HepG2 (cell line): ENCODE data around the gene ZNF474. TPM values are rescaled to one million over a fixed set of nuclear protein-coding genes. Genes with fewer than 3 reads are reported as not detected.

ENCODE experiments used
- ATAC-seq: fragments of 200-7000 bp; cut with Tn5 transposase; 3 replicates; pipeline ENCODE4 v1.9.1; 2020; ENCODE audit warnings: mild to moderate bottlenecking, moderate library complexity
- BruUV-seq: library from RNA; stranded (reverse); fragments of 400-500 nt; replicated peaks from 2 replicates; lab custom pipeline; 2021; lab: Mats Ljungman, UMichigan
- CTCF ChIA-PET: fragments of 300-600 bp; formaldehyde crosslinking; extraction: SDS; loops from one replicate; lab custom pipeline; 2021; ENCODE audit warnings: low total read pairs, inconsistent platforms, low intra/inter-chr PET ratio; lab: Yijun Ruan, JAX
- POLR2A ChIA-PET: fragments of 350-600 bp; sonication (Branson Sonifier 250); formaldehyde crosslinking; loops from one replicate; lab custom pipeline; 2020; ENCODE audit warnings: antibody characterized with exemption, inconsistent platforms; lab: Yijun Ruan, JAX
- DNase-seq: peaks from one replicate; pipeline ENCODE4 v3.0.0-alpha.2; 2015; ENCODE audit warnings: low spot score
- FAIRE-seq: peaks from 3 replicates; lab custom pipeline; 2011; peaks lifted over from hg19 to GRCh38; lab: Jason Lieb, UNC
- H2AFZ ChIP-seq: one replicate; pipeline ENCODE4 v1.6.1; 2011; ENCODE audit warnings: low read length, inconsistent platforms
- H3K27ac ChIP-seq: fragments of 300-600 bp; 3 replicates; pipeline ENCODE4 v1.8.0; 2011; ENCODE audit warnings: mixed run types, mild to moderate bottlenecking, mixed read lengths, low read length, inconsistent platforms; ENCODE audit not compliant: insufficient read depth; ENCODE audit errors: extremely low read length
- H3K27me3 ChIP-seq, 2 experiments: fragments of 200-600 bp in 1 of 2; 2 replicates in 1 of 2; 3 replicates in 1 of 2; pipeline versions ENCODE4 v1.6.0 to v1.8.0; 2011; ENCODE audit warnings: low read length in 2 of 2, mild to moderate bottlenecking in 2 of 2, moderate library complexity in 2 of 2, inconsistent platforms in 1 of 2; ENCODE audit not compliant: insufficient read depth in 2 of 2, control insufficient read depth in 1 of 2
- H3K36me3 ChIP-seq, 2 experiments: fragments of 200-600 bp in 1 of 2; replicated peaks in 1 of 2; 2 replicates in 1 of 2; 3 replicates in 1 of 2; pipeline versions ENCODE4 v1.5.1 to v1.8.0; 2011; ENCODE audit warnings: low read length in 2 of 2, inconsistent platforms in 1 of 2; ENCODE audit not compliant: insufficient read depth in 2 of 2, control insufficient read depth in 1 of 2
- H3K4me1 ChIP-seq: 2 replicates; pipeline ENCODE4 v1.5.1; 2012; ENCODE audit warnings: low read length, inconsistent platforms; ENCODE audit not compliant: insufficient read depth
- H3K4me2 ChIP-seq: 2 replicates; pipeline ENCODE4 v1.6.0; 2011; ENCODE audit warnings: low read depth, low read length, inconsistent platforms
- H3K4me3 ChIP-seq, 3 experiments: fragments of 200-600 bp in 1 of 3; sonication (generic), shearing (Covaris generic) in 1 of 3; replicated peaks in 1 of 3; 2 replicates each; pipeline ENCODE4 v1.5.1; 2011 to 2016; ENCODE audit warnings: low read length in 3 of 3, inconsistent platforms in 2 of 3, low read depth in 2 of 3, mild to moderate bottlenecking in 2 of 3, control low read depth in 1 of 3, mixed read lengths in 1 of 3; ENCODE audit not compliant: insufficient read depth in 1 of 3
- H3K79me2 ChIP-seq: one replicate; pipeline ENCODE4 v1.6.1; 2011; ENCODE audit warnings: low read length, inconsistent platforms; ENCODE audit not compliant: insufficient read depth
- H3K9ac ChIP-seq: 2 replicates; pipeline ENCODE4 v1.6.0; 2011; ENCODE audit warnings: mild to moderate bottlenecking, low read depth, low read length, inconsistent platforms; ENCODE audit not compliant: insufficient read depth
- H3K9me3 ChIP-seq: 2 replicates; pipeline ENCODE4 v1.5.1; 2012; ENCODE audit warnings: mild to moderate bottlenecking, low read length
- H4K20me1 ChIP-seq: 2 replicates; pipeline ENCODE4 v1.6.0; 2011; ENCODE audit warnings: inconsistent platforms, mild to moderate bottlenecking, low read length, moderate library complexity; ENCODE audit not compliant: insufficient read depth
- DMAP1 ChIP-seq: IDR thresholded peaks from 2 replicates; pipeline ENCODE4 v1.6.1; 2016
- FOXO1 ChIP-seq: sonication (generic); formaldehyde crosslinking; IDR thresholded peaks from 2 replicates; pipeline ENCODE4 v1.4.0; 2020; ENCODE audit warnings: missing genetic modification reagents
- KLF9 ChIP-seq: IDR thresholded peaks from 2 replicates; pipeline ENCODE4 v1.6.1; 2016; ENCODE audit warnings: low read depth
- MIER3 ChIP-seq: IDR thresholded peaks from 2 replicates; pipeline ENCODE4 v1.6.1; 2016; ENCODE audit warnings: missing compliant biosample characterization, borderline replicate concordance
- NR3C1 ChIP-seq: sonication (generic); formaldehyde crosslinking; IDR thresholded peaks from 2 replicates; pipeline ENCODE4 v1.4.0; 2020; ENCODE audit warnings: missing genetic modification reagents
- RFX3 ChIP-seq: IDR thresholded peaks from 2 replicates; pipeline ENCODE4 v1.6.1; 2016; ENCODE audit warnings: missing biosample characterization, missing genetic modification reagents
- SRSF9 ChIP-seq: fragments of 200-400 bp; formaldehyde crosslinking; IDR thresholded peaks from 2 replicates; pipeline ENCODE4 v1.6.1; 2018; ENCODE audit warnings: borderline replicate concordance, mild to moderate bottlenecking, low read depth, low read length; ENCODE audit not compliant: insufficient read depth, poor library complexity, severe bottlenecking
- TEAD2 ChIP-seq: sonication (generic); formaldehyde crosslinking; IDR thresholded peaks from 2 replicates; pipeline ENCODE4 v1.9.0; 2021; ENCODE audit warnings: missing genetic modification reagents
- TFDP2 ChIP-seq: sonication (generic); formaldehyde crosslinking; IDR thresholded peaks from 2 replicates; pipeline ENCODE4 v1.4.0; 2020; ENCODE audit warnings: missing genetic modification reagents
- ZC3H4 ChIP-seq: sonication (generic); formaldehyde crosslinking; IDR thresholded peaks from 2 replicates; pipeline ENCODE4 v1.4.0; 2020; ENCODE audit warnings: missing genetic modification reagents, borderline replicate concordance
- ZFX ChIP-seq: sonication (generic); formaldehyde crosslinking; IDR thresholded peaks from 2 replicates; pipeline ENCODE4 v1.4.0; 2020; ENCODE audit warnings: mild to moderate bottlenecking, low read depth, missing genetic modification reagents, moderate library complexity
- ZNF318 ChIP-seq: sonication (generic); formaldehyde crosslinking; IDR thresholded peaks from 2 replicates; pipeline ENCODE4 v1.4.0; 2020; ENCODE audit warnings: mild to moderate bottlenecking, missing genetic modification reagents
- ZNF432 ChIP-seq: sonication (generic); formaldehyde crosslinking; IDR thresholded peaks from 2 replicates; pipeline ENCODE4 v1.5.0; 2020; ENCODE audit warnings: missing genetic modification reagents, mild to moderate bottlenecking, borderline replicate concordance
- ZNF510 ChIP-seq: sonication (generic); formaldehyde crosslinking; IDR thresholded peaks from 2 replicates; pipeline ENCODE4 v1.4.0; 2020; ENCODE audit warnings: low read depth, mild to moderate bottlenecking, missing genetic modification reagents
- ZNF749 ChIP-seq: sonication (generic); formaldehyde crosslinking; IDR thresholded peaks from 2 replicates; pipeline ENCODE4 v1.8.0; 2022; ENCODE audit warnings: mild to moderate bottlenecking, missing genetic modification reagents, moderate library complexity, borderline replicate concordance
- WGBS: methylation state at CpG from one replicate; pipeline ENCODE4 v1.1.6; 2017; ENCODE audit warnings: low lambda C conversion rate; 5-methylcytosine and 5-hydroxymethylcytosine counted together
- in situ Hi-C: cut with HindIII; loops from 2 replicates; pipeline ENCODE4 v1.10.0; 2017; ENCODE audit warnings: low pct_unique_long_range_greater_than_20kb; ENCODE audit not compliant: extremely low pct_ligation_motif_present
- intact Hi-C: fragments of 100-400 bp; cut with micrococcal nuclease; formaldehyde crosslinking; loops from one replicate; pipeline ENCODE4 v1.10.0; 2022; ENCODE audit not compliant: unreplicated experiment
- polyA plus RNA-seq, 8 experiments: library from polyadenylated mRNA; depleted of rRNA in 3 of 8; stranded (reverse) in 7 of 8; unstranded in 1 of 8; fragments of >200 nt; fragmentation: Illumina TruSeq in 4 of 8; extraction: Trizol in 4 of 8; gene quantifications; 2 replicates each; pipeline versions ENCODE4 v1.2.1 to v1.2.3, GENCODE V29; 2011 to 2016; ENCODE audit warnings: low read depth in 4 of 8, missing spikeins in 1 of 8, mixed read lengths in 1 of 8; ENCODE audit not compliant: insufficient read depth in 1 of 8
- total RNA-seq, 5 experiments: library from RNA; depleted of rRNA; stranded (reverse); fragments of >200 nt; fragmentation: Illumina TruSeq; extraction: Trizol; gene quantifications; 2 replicates each; pipeline ENCODE4 v1.2.3, GENCODE V29; 2016; ENCODE audit warnings: low read depth in 1 of 5

ZNF474 gene
- total and polyA plus RNA-seq, 2 of the 13 experiments (the other 11 are each of a cell fraction or from before 2014, with no cell fraction given): 0.07 TPM; not detected in 1

GRCh38 chr5:122085041-122085440, 44.3 kb upstream of the ZNF474 start:
- in situ Hi-C loops (no loop called here), intact Hi-C loops (no loop called here)
- Histone ChIP-seq H2AFZ (no peak overlapping the region), H3K4me3 (no peak overlapping the region), H3K9ac (no peak overlapping the region), H3K4me2 (no peak overlapping the region), H3K27ac (no peak overlapping the region), H4K20me1 (no peaks in the 10 kb centered on the region), H3K27me3 (no peaks in the 10 kb centered on the region; a peak in 1 of 5 replicates), H3K4me1 (peaks cover 23% of the 10 kb centered on the region), H3K36me3 (no peaks in the 10 kb centered on the region), H3K79me2 (no peaks in the 10 kb centered on the region), H3K9me3 (no peaks in the 10 kb centered on the region)
- BruUV-seq: no TSS peak
- CTCF ChIA-PET: no interaction called here
- no peak for FAIRE-seq
- no peak for DNase-seq
- no peak for ATAC-seq
- WGBS: 61% methylated on average over 3 of the region's 3 CpGs
- POLR2A ChIA-PET: no interaction called here
- no peak for TF ChIP-seq RFX3 (CRISPR knock-in tag)
- no peak for TF ChIP-seq TFDP2
- no peak for TF ChIP-seq NR3C1 (CRISPR knock-in tag)
- no peak for TF ChIP-seq DMAP1 (CRISPR knock-in tag)
- no peak for TF ChIP-seq FOXO1
- no peak for TF ChIP-seq ZNF432 (CRISPR knock-in tag)
- TF ChIP-seq TEAD2 (CRISPR knock-in tag): no peak
- no peak for TF ChIP-seq ZNF749 (CRISPR knock-in tag)
- no peak for TF ChIP-seq MIER3 (CRISPR knock-in tag)
- no peak for TF ChIP-seq ZNF318 (CRISPR knock-in tag)
- TF ChIP-seq ZFX (CRISPR knock-in tag): no peak
- no peak for TF ChIP-seq KLF9
- TF ChIP-seq ZC3H4 (CRISPR knock-in tag): no peak
- no peak for TF ChIP-seq ZNF510 (CRISPR knock-in tag)
- no peak for TF ChIP-seq SRSF9
